Activated CD4-positive, alpha-beta T cell treated with anti-CD3 and anti-CD28 coated beads, Interleukin-2, amount 50 U/mL, for 16 hours (primary cell): ENCODE data around the gene SCAMP4.
"Not testable (repeated sequence)": the region's sequence is repeated elsewhere in the genome, so short reads cannot be mapped to it uniquely, and the experiment has no call there.

ENCODE experiments used
- DNase-seq: peaks from one replicate; pipeline ENCODE4 v3.0.0-alpha.2; 2020

SCAMP4 gene

GRCh38 chr19:1867349-1867724 is 37.9 kb upstream of the SCAMP4 start:
- DNase-seq, result no peak

- no peak for DNase-seq
These were observed 36.2 kb upstream of the SCAMP4 start for GRCh38 chr19:1868971-1869370.

GRCh38 chr19:1871140-1871597 is 34.0 kb upstream of the SCAMP4 start:
- no peak for DNase-seq

- no peak for DNase-seq
These were observed 33.6 kb upstream of the SCAMP4 start for GRCh38 chr19:1871630-1872029.

GRCh38 chr19:1872807-1873523 is 32.2 kb upstream of the SCAMP4 start:
- DNase-seq, result no peak

DNA sequence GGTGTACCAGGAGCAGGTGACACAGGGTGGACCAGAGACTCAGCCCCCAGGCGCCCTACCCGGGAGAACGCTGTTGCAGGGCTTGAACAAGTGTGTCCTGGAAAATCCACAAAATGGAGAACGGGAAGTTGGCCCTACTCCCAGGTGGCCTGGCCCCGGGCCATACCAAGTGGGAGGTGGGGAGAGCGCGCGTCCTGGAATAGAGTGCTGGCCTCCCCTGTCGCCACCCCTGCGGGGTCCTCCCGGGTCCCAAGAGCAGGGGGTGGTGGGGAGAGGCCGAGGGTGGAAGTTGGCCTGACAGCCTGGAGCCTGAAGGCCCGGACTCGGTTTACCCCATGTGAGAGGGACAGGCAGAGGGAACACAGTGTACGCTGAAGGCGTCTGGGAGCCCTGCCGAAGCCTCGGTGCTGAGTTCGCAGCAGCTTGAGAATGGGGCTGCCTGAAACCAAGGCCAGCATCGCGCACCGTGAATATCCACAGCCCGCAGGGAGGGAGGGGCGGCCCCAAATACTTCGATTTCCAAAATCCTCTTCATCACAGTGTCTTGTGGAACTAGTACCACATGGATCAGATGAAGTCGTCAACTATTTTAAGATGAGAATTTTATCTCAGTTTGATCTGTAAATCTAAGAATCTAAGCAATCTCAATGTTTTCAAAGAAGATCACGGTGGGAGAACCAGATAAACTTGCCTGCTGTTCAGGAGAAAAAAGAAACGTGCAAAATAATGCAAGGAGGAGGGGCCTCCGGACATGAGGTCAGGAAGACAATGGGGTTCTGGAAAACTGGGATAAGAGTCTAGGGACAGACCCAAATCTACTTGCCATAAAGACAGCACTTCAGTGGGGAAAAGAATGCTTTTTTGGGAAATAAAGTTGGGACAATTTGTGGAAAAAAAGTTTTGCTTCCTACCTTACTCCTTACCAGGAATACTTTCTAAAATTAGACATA is 31.4 kb upstream of the SCAMP4 start:
- DNase-seq, result no peak

DNA sequence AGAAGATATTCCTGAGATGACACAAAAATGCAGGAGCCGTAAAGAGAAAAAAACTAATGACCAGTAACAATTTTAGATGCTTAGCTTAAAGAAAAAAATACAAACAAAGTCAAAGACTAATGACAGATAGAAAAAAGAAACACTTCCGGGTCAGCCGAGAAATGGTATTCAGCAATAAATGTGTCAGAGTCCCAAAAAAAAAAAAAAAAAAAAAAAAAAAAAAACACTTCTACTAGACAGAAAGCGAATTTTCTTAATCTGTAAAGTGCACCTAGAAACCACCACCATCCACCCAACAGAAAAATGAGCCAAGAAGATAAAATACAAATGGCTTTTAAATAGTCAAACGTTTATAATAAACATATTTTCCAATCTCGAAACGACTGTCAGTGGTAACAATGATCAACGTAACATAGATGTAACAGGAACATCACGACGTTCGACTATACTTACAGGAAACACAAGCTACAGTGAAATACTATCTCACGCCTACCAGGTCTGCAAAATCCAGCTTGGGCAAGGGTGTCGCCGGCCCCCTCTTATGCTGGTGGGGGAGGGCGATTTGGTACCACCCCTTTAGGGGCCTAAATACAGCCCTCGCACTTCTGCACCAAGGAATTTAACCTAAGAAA is 30.5 kb upstream of the SCAMP4 start:
- DNase-seq, result no peak

DNA sequence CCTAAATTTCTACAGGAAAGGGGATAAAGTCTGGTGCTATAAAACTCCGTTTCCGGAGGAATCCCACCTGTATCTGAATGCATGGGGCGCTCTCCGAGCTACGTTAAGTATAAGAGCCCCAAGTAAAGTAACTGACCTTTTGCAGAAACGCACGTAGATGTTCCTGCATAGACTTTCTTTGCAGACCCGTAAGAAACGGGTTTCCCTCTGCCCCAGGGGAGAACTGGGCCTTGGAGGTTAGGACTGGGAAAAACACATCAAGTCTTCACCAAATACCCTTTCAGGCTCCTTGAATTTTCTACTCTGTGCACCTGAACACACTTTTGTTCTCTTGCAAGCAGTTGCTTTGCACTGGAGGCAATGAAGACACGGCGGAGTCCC is 29.9 kb upstream of the SCAMP4 start:
- DNase-seq, result not testable (repeated sequence)

DNA sequence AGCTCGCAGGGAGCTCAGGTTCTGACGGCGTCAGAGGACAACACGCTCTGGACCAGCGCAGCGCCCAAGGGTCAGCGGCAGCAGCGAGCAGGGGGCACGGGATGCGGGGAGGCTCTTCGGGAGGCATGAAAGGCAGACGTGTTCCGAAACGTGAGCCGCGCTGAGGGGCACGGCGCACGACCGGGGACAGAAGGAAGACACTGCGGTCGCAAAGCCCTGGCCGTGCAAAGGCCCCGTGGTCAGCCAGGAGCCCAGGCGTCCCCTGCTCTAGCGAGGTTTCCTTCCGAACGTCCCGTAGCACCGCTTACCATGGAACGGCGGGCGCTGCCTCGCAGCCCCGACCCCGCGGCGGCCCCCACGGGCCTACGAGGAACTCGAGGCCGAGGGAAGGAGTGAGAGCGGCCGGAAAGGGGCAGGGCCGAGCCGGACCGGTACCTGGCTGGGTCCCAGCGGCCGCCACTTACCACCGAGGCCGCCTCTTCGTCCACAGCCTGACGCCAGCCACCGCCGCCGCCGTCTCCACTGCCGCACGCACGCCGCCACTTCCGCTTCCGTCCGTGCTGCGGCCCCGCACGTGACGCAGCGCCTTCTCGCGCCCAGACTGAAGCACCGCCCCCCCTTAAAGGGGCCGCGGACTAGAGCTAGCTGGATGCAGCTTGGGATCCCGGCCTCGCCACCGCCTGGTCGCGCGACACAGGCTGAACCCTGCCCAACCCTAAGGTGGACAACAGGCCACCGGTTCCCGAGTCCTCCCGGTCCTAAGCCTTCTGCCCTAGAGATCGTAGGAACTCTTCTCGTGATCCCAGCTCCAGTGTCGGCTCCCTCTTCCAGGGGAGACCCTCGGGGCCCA is 29.3 kb upstream of the SCAMP4 start:
- DNase-seq, result peak; percentile 93

- not testable (repeated sequence) for DNase-seq
These were observed 28.5 kb upstream of the SCAMP4 start for GRCh38 chr19:1876496-1877279.

DNA sequence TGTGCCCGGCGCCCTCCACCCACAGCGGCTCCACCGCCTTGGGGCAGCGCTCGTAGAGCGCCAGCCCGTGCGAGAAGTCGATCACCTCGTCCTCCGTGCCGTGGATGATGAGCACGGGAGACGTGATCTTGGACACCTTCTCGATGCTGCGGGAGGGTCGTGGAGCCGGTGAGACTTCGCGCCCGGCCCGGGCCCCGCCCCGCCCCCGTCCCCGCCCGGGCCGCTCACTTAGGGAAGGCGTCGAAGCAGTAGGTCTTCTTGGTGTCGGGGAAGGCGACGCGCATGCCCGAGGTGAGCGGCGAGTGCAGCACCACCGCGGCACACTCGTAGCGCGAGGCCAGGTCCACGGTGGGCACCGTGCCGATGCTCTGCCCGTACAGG is 27.9 kb upstream of the SCAMP4 start:
- DNase-seq, result not testable (repeated sequence)

DNA sequence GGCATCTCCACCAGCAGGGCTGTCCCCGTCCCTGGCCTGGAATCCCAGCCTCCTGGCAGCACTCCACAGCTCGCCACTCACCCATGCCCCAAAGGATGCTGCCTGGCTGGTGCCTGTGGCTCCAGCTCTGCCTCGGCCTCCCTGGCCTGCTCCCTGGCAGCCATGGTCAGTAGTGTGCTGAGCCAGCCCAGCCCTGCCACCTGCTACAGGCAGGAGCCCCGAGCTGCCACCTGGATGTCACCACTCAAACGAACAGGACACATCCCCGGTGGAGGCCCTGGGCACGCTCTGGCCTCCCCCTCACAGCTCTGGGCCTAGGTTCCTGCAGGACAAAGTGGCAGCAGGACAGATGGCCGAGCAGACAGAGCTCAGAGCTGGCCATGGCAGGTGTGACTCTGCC is 26.6 kb upstream of the SCAMP4 start:
- DNase-seq, result not testable (repeated sequence)

DNA sequence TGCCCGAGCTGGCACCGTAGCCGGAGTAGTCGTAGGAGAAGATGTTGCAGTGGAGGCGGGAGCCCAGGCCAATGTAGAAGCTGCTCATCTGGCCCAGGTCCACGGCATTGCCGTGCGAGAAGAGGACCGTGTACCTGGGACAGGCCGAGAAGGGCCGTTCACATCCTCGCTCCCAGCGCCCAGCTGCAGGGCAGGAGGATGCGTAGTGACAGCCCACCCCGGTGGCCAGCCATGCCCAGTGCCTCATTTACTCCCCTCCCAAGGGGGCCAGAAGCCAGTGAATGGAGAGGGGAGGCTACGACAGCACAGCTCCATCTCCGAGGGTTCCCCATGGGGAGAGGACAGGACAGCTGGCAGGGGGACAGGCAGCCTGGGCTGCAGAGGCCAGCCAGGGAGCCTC is 25.2 kb upstream of the SCAMP4 start:
- DNase-seq, result not testable (repeated sequence)

DNA sequence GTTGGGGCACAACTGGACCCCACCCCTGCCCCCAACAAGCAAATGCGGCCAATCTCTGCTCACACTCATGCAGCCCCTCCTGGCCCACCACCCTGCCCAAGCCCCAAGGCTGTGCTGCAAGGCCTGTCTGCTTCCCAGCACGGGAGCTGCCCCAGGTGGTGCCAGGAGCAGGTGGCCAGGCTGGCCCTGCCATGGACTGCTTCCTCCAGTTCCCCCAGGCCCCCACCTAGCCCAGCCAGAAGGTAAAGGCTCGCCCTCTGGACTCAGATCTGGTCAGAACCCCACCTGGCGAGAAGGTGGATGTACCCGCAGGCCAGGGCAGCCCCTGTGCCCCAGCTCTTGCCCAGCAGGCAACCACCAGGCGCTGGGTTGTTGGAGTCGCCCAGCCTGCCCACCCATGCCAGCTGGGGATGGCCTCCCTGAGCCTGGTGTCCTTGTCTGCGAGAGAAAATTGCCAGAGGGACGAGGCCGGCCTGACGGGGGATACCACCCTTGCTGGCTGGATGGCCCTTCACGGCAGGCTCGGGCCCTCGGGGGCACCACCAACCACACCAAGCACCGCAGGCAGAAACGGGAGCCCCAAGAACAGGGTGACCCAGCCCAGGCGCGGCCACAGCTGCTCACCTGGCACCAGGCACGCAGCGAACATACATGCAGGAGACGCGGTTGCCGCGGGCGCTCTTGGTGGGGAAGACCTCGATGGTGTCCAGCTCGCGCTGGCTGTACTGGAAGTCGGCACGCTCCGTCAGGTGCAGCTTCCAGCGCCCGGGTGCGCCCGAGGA is 24.4 kb upstream of the SCAMP4 start:
- DNase-seq, result no peak

DNA sequence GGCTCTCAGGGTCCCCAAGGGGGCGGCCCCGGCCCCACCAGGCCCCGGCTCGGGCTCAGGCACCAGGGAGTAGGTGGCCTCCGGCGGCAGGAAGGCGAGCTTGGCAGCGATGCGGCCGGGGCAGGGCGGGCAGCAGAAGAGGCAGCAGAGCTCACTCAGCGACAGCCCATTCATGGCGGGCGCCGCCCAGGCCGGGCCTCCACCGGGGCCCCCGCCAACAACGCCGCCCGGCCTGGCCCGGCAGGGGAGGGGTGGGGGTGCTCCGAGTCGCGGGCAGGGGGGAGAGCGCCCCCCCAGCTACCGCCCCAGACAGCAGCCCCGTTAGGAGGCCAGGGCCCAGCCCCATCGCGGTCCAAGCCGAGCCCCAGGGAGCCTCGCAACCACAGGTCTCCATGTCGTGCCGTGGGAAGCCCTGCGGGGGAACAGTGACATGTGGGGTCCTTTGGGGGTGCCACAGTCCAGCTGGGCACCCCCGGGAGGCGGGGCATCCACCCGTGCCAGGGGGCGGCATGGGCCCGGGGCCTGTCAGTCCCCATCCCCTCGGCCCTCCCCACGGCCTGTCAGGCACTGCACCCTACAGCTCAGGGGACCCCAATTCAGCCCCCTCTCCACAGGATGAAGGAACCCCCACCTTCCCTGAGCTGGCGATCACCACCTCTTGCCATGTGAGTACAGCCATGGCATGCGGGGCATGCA is 23.7 kb upstream of the SCAMP4 start:
- DNase-seq, result not testable (repeated sequence)

DNA sequence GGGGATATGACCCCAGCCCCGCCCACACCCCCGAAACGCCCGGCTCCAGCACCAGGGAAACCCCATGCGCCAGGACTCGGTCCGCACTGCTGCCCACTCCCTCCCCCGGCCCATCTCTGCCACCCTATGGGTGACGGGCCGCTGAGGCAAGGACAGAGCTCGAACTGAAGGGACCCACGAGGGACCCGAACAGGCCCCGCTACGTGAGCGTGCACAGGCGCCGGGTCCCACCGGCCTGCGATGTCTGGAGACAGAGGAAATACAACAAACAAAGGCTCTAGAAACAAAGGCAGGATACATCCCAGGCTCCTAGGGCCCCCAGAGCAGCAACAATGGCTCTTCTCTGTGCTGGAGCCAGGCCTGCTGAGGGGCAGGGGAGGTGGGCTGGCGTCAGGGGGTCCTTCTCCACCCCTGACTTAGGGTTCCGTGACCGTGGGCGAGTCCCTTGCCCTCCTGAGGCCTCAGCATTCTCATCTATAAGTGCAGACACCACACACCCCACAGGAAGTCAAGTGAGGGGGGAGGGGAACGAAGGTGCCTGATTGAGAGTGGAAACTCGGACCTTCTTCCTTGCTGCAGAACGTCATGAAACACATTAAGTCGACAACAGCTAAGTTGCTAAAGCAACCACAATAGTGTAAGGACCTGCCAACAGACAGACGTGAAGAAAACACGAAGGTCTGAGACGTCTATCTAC is 23.0 kb upstream of the SCAMP4 start:
- peak; percentile 84 for DNase-seq

DNA sequence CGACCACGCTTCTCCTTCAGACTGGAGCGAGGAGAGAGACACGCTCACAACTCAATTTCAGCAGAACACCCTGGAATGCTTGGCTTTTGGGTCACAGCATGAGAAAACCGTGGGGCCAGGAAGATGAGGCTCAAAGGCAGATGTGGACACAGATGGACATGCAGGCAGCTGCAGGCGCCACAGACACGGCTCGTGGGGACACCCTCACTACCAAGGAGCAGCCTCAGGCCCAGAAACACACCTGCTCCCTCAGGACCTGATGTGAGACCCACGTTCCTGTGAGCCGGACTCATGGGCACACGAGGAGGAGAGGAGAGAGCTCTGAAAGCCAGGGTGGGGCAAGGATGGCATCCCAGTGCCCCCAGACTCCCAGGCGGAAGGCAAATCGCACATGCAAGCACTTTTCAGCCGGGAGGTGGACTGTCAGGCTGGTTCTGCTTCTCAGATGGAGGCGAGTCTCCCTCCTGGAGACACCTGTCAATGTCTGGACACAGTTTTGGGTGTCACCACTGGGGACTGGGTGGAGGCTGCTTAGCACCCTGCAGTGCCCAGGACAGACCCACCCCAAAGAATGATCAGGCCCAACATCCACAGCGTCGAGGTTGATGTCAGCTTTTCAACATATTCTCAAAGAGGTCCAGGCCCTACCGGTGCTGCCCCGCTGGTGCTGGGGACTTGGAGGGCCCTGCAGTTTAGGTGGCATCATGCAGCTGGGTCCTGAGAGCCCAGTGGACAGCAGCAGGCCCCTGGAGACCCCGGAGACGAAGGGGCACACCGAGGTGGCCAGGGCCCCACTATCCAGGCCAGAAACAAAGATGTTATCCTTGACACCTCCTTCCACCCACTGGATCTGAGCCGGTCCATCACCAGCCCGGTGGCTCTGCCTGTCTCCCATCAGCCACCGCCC is 22.2 kb upstream of the SCAMP4 start:
- no peak for DNase-seq

GRCh38 chr19:1883784-1884183 is 21.4 kb upstream of the SCAMP4 start:
- DNase-seq, result peak; percentile 43
